GM19397 (cell line): ENCODE results near the gene ANTXR1.

Experiments
- ATAC-seq: cut with Tn5 transposase; IDR thresholded peaks from one replicate; pipeline ENCODE4 v1.9.1; 2021; ENCODE audit warnings: mild to moderate bottlenecking, moderate library complexity; ENCODE audit not compliant: unreplicated experiment

Gene ANTXR1

GRCh38 chr2:69131452-69131851 is 118.5 kb downstream of the ANTXR1 start:
- no peak for ATAC-seq

- no peak for ATAC-seq
Measured at GRCh38 chr2:69131983-69132675, 119.2 kb downstream of the ANTXR1 start.

- no peak for ATAC-seq
Measured at GRCh38 chr2:69132960-69133590, 120.1 kb downstream of the ANTXR1 start.

GRCh38 chr2:69133898-69134297 is 120.9 kb downstream of the ANTXR1 start:
- ATAC-seq, result no peak

GRCh38 chr2:69134306-69134945 is 121.4 kb downstream of the ANTXR1 start:
- no peak for ATAC-seq

GRCh38 chr2:69138247-69138772 is 125.3 kb downstream of the ANTXR1 start:
- no peak for ATAC-seq

- ATAC-seq, result no peak
Measured at GRCh38 chr2:69138793-69139459, 125.9 kb downstream of the ANTXR1 start.

- ATAC-seq, result no peak
Measured at GRCh38 chr2:69139778-69140670, 127.0 kb downstream of the ANTXR1 start.

- ATAC-seq, result no peak
Measured at GRCh38 chr2:69141061-69141460, 128.1 kb downstream of the ANTXR1 start.

- ATAC-seq, result no peak
Measured at GRCh38 chr2:69143748-69144360, 130.9 kb downstream of the ANTXR1 start.

- ATAC-seq, result no peak
Measured at GRCh38 chr2:69145204-69145603, 132.2 kb downstream of the ANTXR1 start.

- ATAC-seq, result no peak
Measured at GRCh38 chr2:69147841-69148533, 135.0 kb downstream of the ANTXR1 start.

GRCh38 chr2:69149631-69150215 is 136.7 kb downstream of the ANTXR1 start:
- ATAC-seq, result no peak

GRCh38 chr2:69151931-69152330 is 139.0 kb downstream of the ANTXR1 start:
- ATAC-seq, result no peak

- no peak for ATAC-seq
Measured at GRCh38 chr2:69152847-69153583, 140.0 kb downstream of the ANTXR1 start.

GRCh38 chr2:69154106-69154505 is 141.1 kb downstream of the ANTXR1 start:
- ATAC-seq, result no peak

- no peak for ATAC-seq
Measured at GRCh38 chr2:69156624-69157023, 143.6 kb downstream of the ANTXR1 start.

GRCh38 chr2:69157441-69157840 is 144.5 kb downstream of the ANTXR1 start:
- no peak for ATAC-seq
